CD1c-positive myeloid dendritic cell (primary cell): ENCODE measurements around the gene HOGA1.

ENCODE experiments used
- DNase-seq: peaks from one replicate; pipeline ENCODE4 v3.0.0-alpha.2; 2016; ENCODE audit errors: extremely low spot score

The HOGA1 gene

GRCh38 chr10:97580421-97581367, 3.5 kb upstream of the HOGA1 start:
- no peak for DNase-seq

GRCh38 chr10:97582169-97582568, 2.0 kb upstream of the HOGA1 start:
- no peak for DNase-seq

GRCh38 chr10:97583476-97583875, 713 bp upstream of the HOGA1 start:
- DNase-seq, result no peak

- DNase-seq, result no peak
Observed at GRCh38 chr10:97584798-97585438, 729 bp downstream of the HOGA1 start.

- no peak for DNase-seq
Observed at GRCh38 chr10:97585439-97585811, 1.2 kb downstream of the HOGA1 start.

GRCh38 chr10:97587183-97587582, 3.0 kb downstream of the HOGA1 start:
- DNase-seq, result no peak

GRCh38 chr10:97589479-97589878, 5.3 kb downstream of the HOGA1 start, which contains the start of gene C10orf62:
TSS of gene C10orf62 (plus strand) at chr10:97589721. CDS start at chr10:97589898, 177 bp downstream.
- DNase-seq, result no peak

- no peak for DNase-seq
Observed at GRCh38 chr10:97590082-97590747, 6.0 kb downstream of the HOGA1 start.

GRCh38 chr10:97590748-97591495, 6.7 kb downstream of the HOGA1 start:
- DNase-seq, result no peak

GRCh38 chr10:97593421-97593820, 9.2 kb downstream of the HOGA1 start:
- no peak for DNase-seq

GRCh38 chr10:97596101-97597082, 12.2 kb downstream of the HOGA1 start:
- DNase-seq, result no peak

- DNase-seq, result no peak
Observed at GRCh38 chr10:97597778-97598177, 13.6 kb downstream of the HOGA1 start.

GRCh38 chr10:97598407-97599271, 14.4 kb downstream of the HOGA1 start:
- no peak for DNase-seq

- DNase-seq, result no peak
Observed at GRCh38 chr10:97599272-97599619, 15.1 kb downstream of the HOGA1 start.

GRCh38 chr10:97600616-97601015, 16.4 kb downstream of the HOGA1 start:
- no peak for DNase-seq

GRCh38 chr10:97601268-97602215, 17.4 kb downstream of the HOGA1 start:
- DNase-seq, result no peak

GRCh38 chr10:97607095-97607636, 23.0 kb downstream of the HOGA1 start:
- DNase-seq, result no peak

GRCh38 chr10:97608991-97609561, 24.9 kb downstream of the HOGA1 start:
- no peak for DNase-seq
